NB4 (cell line): Measurements from ENCODE around the gene ZBTB14.

Source experiments
- CTCF ChIP-seq: IDR thresholded peaks from one replicate; pipeline ENCODE4 v1.5.1; 2012; ENCODE audit warnings: low read depth, low read length
- MYC ChIP-seq: IDR thresholded peaks from 2 replicates; pipeline ENCODE4 v1.6.1; 2011; ENCODE audit warnings: low read depth, low read length
- POLR2A ChIP-seq: IDR thresholded peaks from 2 replicates; pipeline ENCODE4 v1.6.1; 2011; ENCODE audit warnings: mild to moderate bottlenecking; ENCODE audit not compliant: insufficient read length; ENCODE audit errors: extremely low read depth

- TF ChIP-seq CTCF: no peak
- TF ChIP-seq POLR2A: no peak
- no peak for TF ChIP-seq MYC
These were observed 56.1 kb downstream of the ZBTB14 start for GRCh38 chr18:5239447-5239846.
